GM19438 (cell line): ENCODE data around the gene SEC11A.

Experiments used
- ATAC-seq: cut with Tn5 transposase; IDR thresholded peaks from one replicate; pipeline ENCODE4 v1.9.1; 2021; ENCODE audit warnings: low read depth; ENCODE audit not compliant: unreplicated experiment

Gene SEC11A

GRCh38 chr15:84685304-84685703 is 30.6 kb downstream of the SEC11A start:
- no peak for ATAC-seq

GRCh38 chr15:84684092-84684491 is 31.8 kb downstream of the SEC11A start:
- ATAC-seq: no peak

- no peak for ATAC-seq
These were observed 34.1 kb downstream of the SEC11A start for GRCh38 chr15:84681831-84682230.

GRCh38 chr15:84671211-84671610 is 44.7 kb downstream of the SEC11A start:
- no peak for ATAC-seq

- ATAC-seq: no peak
These were observed 46.2 kb downstream of the SEC11A start for GRCh38 chr15:84669726-84670125.

GRCh38 chr15:84668221-84668982 is 47.5 kb downstream of the SEC11A start:
- ATAC-seq: no peak

- ATAC-seq: no peak
These were observed 49.6 kb downstream of the SEC11A start for GRCh38 chr15:84666373-84666772.

GRCh38 chr15:84661001-84661400 is 54.9 kb downstream of the SEC11A start:
- no peak for ATAC-seq

- ATAC-seq: no peak
These were observed 55.8 kb downstream of the SEC11A start for GRCh38 chr15:84659904-84660781.

GRCh38 chr15:84658788-84659411 is 57.0 kb downstream of the SEC11A start:
- ATAC-seq: no peak

- ATAC-seq: peak; percentile 44
These were observed 57.7 kb downstream of the SEC11A start, which contains the start of gene NMB for GRCh38 chr15:84658080-84658787. Gene NMB (minus strand): TSS chr15:84658199. CDS start chr15:84658152, 47 bp downstream.

GRCh38 chr15:84657748-84658079 is 58.2 kb downstream of the SEC11A start:
- no peak for ATAC-seq

- no peak for ATAC-seq
These were observed 59.0 kb downstream of the SEC11A start for GRCh38 chr15:84656972-84657371.

GRCh38 chr15:84654689-84655453 is 61.1 kb downstream of the SEC11A start:
- peak; percentile 39 for ATAC-seq

- ATAC-seq: peak; percentile 80
These were observed 61.8 kb downstream of the SEC11A start, which contains the start of gene WDR73 for GRCh38 chr15:84653910-84654688. Gene WDR73 (minus strand): TSS chr15:84654283. CDS start chr15:84654274, 9 bp downstream.

- no peak for ATAC-seq
These were observed 62.4 kb downstream of the SEC11A start for GRCh38 chr15:84653584-84653909.

- no peak for ATAC-seq
These were observed 66.2 kb downstream of the SEC11A start for GRCh38 chr15:84649706-84650105.

- no peak for ATAC-seq
These were observed 67.4 kb downstream of the SEC11A start for GRCh38 chr15:84648539-84648938.

GRCh38 chr15:84647726-84648125 is 68.2 kb downstream of the SEC11A start:
- no peak for ATAC-seq
